Coronary artery (tissue), 2 donors: ENCODE results near the gene SNED1.

Source experiments
- DNase-seq: peaks from one replicate; pipeline ENCODE4 v3.0.0-alpha.2; 2017; ENCODE audit warnings: low spot score
- H3K27ac ChIP-seq, 2 donors: fragments of 200-600 bp; sonication (generic); one replicate each; pipeline ENCODE4 v1.5.1; 2016 to 2019
- H3K4me3 ChIP-seq: fragments of 200-600 bp; sonication (generic); 2 replicates; pipeline ENCODE4 v1.5.1; 2016; ENCODE audit warnings: mild to moderate bottlenecking, moderate library complexity
- TF ChIP-seq, protein P1 (sequence below): fragments of 200-600 bp; sonication (generic); IDR thresholded peaks from one replicate; pipeline ENCODE4 v1.5.1; 2019; ENCODE audit warnings: antibody characterized with exemption

The SNED1 gene

GRCh38 chr2:241014764-241015163 lies 16.3 kb downstream of the SNED1 start:
- Histone ChIP-seq H3K4me3 (no peak overlapping the region), H3K27ac (no peak overlapping the region)
- no peak for DNase-seq
- TF ChIP-seq, protein P1, sequence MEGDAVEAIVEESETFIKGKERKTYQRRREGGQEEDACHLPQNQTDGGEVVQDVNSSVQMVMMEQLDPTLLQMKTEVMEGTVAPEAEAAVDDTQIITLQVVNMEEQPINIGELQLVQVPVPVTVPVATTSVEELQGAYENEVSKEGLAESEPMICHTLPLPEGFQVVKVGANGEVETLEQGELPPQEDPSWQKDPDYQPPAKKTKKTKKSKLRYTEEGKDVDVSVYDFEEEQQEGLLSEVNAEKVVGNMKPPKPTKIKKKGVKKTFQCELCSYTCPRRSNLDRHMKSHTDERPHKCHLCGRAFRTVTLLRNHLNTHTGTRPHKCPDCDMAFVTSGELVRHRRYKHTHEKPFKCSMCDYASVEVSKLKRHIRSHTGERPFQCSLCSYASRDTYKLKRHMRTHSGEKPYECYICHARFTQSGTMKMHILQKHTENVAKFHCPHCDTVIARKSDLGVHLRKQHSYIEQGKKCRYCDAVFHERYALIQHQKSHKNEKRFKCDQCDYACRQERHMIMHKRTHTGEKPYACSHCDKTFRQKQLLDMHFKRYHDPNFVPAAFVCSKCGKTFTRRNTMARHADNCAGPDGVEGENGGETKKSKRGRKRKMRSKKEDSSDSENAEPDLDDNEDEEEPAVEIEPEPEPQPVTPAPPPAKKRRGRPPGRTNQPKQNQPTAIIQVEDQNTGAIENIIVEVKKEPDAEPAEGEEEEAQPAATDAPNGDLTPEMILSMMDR: no peak

DNA sequence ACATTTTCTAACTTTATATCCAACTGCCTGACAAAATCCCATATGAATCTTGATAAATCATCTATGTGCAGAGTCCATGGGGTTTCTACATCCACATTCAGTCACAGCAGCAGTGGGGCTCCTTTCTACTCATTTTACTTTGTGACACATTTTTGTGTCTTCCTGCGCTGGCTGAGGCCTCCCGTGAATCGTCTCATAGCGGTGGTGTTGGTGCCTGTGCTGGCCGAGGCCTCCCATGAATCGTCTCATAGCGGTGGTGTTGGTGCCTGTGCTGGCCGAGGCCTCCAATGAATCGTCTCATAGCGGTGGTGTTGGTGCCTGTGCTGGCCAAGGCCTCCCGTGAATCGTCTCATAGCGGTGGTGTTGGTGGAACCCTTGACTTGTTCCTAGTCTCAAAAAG lies 17.0 kb downstream of the SNED1 start:
- TF ChIP-seq, protein P1: no peak
- H3K27ac ChIP-seq: no peak overlapping the region
- DNase-seq: no peak
- no peak overlapping the region for H3K4me3 ChIP-seq

DNA sequence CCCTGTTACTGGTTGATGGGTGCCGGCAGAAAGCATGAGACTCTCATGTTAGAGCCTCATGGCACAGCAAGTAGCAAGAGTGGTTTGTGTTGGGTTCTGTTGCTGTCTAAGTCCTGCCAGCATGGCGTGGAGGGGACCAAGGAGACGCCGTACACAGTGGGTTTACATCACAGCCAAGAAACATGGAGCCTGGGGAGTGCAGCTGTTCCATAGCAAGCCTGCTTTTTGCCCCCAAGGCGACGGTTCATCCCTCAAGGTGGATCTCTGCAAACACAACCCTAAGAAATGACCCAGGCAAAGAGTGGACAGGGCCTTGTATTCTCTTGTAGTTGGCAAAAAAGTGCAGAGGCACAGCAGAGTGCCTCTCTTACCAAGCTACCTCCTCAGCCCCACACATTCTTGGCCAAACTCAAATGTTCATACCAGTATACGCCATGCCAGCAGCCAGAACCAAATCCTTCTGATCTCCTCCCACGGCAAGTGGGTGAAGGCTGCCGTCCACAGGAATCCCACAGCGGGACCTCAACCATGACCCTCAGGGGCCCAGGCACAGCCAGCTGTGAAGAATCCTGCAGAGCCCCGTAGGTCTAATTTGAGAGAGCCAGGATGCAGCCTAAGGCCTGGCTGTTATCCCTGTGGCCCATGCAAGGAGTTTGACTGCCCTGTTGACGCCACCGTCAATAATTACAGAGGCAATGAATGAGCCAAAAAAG lies 19.0 kb downstream of the SNED1 start:
- Histone ChIP-seq H3K4me3 (no peak overlapping the region), H3K27ac (no peak overlapping the region)
- no peak for DNase-seq
- TF ChIP-seq, protein P1: no peak

DNA sequence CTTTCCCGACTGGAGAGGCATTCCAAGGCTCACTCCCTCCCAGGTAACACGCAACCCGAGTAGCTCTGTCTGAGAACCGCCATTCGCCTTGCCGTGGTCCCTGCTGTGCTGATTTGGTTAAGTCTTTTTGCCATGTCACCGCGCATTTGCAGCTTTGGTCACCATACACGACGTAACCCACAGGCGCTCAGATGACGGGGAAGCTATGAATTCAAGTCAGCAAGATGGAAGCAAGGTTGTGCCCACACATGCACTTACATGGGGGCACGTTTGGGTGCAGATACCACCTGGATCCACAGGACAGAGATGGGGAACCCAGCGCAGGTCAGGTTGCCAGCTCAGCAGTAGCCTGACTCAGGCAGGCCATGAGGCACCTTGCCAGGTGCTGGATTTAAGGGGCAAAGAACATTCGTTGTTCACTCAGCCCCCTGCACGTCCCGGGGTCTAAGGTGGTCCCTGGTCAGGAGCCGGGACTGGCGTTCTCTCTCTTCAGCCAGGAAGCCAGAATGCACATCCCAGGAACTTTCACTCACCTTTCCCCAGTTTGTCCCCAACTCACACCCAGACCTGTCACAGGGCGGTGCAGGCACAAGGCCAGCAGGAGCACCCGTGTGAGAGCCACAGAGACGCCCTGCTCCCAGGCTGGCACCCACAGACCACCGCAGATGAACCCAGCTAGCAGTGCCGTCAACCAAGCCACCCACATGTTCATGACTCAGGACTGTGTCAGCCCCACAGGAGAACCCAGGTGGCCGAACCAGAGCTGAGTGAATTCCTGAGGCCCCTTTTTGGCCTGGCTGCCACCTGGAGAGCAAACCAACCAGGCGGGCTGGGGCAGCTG lies 19.9 kb downstream of the SNED1 start:
- Histone ChIP-seq H3K27ac (no peak overlapping the region), H3K4me3 (no peak overlapping the region)
- DNase-seq: no peak
- TF ChIP-seq, protein P1: no peak

DNA sequence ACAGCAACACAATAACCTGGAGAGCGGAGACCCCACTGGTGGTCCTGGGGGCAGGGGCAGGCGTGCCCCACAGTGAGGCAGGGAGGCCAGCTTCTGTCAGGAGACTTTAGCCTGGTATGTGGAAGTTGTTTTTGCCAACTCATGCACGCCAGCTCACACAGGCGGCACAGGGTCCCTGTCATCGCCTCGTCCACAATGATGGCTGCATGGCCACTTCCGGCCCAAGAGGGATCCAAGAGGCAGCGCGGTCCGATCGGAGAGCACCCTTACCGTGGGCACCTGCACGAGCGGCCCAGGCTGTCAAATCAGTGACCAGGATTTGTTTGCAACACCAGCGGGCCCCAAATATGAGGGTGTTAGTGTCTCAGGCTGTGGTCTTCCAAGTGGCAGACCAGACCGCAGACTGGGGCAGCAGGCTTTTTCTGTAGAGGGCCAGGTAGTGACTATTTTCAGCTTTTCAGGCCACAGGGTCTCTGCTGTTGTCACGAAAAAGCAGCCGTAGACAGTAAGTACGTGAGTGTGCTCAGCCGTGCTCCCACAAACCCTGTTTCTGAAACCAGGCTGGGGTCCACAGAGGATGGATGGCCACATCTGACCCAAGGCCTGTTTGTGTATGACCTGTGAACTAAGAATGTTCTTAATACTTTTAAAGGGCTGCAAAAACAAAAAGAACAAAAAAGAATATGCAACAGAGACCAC lies 21.2 kb downstream of the SNED1 start:
- no peak overlapping the region for H3K4me3 ChIP-seq
- no peak for DNase-seq
- no peak overlapping the region for H3K27ac ChIP-seq
- TF ChIP-seq, protein P1: no peak

DNA sequence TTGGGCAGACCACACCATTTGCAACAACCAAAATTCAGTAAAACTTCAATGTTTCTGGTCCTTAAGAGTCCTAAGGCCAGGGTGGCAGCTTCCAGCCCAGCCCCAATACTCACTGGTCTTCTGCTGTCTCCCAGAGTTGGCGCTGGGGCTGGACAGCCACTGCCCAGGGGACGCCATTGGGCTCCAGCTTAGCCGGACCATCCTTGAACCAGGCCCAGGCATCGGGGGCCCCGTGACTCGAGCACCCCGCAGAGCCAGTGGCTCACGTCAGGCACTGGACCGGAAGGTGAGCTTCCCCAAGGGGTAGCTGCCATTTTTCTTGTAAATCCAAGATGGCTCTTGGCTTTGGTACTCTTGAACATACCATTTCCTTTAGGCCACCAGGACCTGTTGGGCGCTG lies 21.8 kb downstream of the SNED1 start:
- no peak for DNase-seq
- H3K27ac ChIP-seq: no peak overlapping the region
- H3K4me3 ChIP-seq: no peak overlapping the region
- TF ChIP-seq, protein P1: no peak
